GM18519 (cell line): Measurements from ENCODE around the gene NDUFB8.
"Not testable (repeated sequence)": the region's sequence is repeated elsewhere in the genome, so short reads cannot be mapped to it uniquely, and the experiment has no call there.

Experiments used
- ATAC-seq: cut with Tn5 transposase; IDR thresholded peaks from one replicate; pipeline ENCODE4 v1.9.1; 2021; ENCODE audit warnings: mild to moderate bottlenecking, moderate library complexity; ENCODE audit not compliant: unreplicated experiment, low FRiP score

The NDUFB8 gene

GRCh38 chr10:100529475-100530298 lies at the start of gene NDUFB8:
Gene NDUFB8 (minus strand): TSS chr10:100529871. CDS start chr10:100529851, 20 bp downstream.
- ATAC-seq = no peak

GRCh38 chr10:100576282-100576635 lies 46.6 kb upstream of the NDUFB8 start:
- ATAC-seq = no peak

DNA sequence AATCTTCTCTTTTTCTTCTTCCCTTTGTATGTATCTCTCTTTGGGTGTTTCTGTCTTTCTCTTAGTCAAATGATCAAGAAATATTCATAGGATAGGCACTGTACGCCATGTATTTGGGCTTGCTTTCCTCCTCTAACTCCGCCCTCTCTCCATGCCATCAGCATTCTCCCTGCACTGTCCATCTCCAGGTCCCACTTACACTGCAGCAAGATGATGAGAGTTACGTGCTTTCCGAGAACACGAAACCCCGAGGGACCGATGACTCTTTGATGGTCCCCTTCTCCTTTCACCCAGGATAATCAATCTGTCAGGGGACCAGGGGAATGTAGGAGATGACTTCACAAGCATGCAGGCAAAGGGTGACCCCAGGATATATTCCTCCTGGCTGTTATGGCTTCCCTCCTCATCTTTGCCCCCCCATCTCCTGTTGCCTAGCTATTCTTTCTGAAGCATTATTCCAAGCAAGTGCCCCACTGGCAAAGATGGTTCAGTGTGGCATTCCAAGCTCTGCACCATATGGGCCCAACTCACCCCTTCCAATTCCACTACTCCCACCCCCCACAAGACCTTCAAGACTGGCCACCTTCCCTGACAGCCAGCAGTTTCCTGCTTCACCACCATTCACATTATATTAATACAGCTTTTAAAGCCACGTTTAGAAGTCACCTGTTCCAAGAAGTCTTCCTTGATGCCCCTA lies 46.1 kb upstream of the NDUFB8 start:
- no peak for ATAC-seq

GRCh38 chr10:100575146-100575545 lies 45.5 kb upstream of the NDUFB8 start:
- ATAC-seq = not testable (repeated sequence)

- ATAC-seq = no peak
These were observed 41.6 kb upstream of the NDUFB8 start for GRCh38 chr10:100571084-100571856.

DNA sequence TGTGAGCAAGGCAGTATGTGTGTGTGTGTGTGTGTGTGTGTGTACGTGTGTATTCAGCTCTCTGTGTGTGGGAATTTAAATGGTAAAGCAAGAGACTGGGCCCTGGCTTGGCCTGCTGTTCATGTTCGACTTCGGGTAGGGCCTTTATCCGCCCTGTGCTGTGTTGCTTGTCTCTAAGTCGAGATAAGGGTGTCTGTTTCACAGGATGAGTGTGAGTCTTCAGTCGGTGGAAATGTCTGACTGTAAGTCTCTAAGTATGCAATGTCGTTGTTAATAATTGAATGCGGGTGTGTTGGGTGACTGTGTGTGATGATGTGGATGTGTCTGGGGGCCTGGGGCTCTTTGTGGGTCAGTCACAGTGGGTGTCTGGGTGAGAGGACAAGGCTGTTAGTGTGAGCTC lies 40.8 kb upstream of the NDUFB8 start:
- no peak for ATAC-seq

GRCh38 chr10:100569687-100570481 lies 40.2 kb upstream of the NDUFB8 start:
- no peak for ATAC-seq

GRCh38 chr10:100568912-100569311 lies 39.2 kb upstream of the NDUFB8 start:
- no peak for ATAC-seq

GRCh38 chr10:100567826-100568225 lies 38.2 kb upstream of the NDUFB8 start:
- ATAC-seq = no peak

- ATAC-seq = no peak
These were observed 37.6 kb upstream of the NDUFB8 start for GRCh38 chr10:100567249-100567648.

DNA sequence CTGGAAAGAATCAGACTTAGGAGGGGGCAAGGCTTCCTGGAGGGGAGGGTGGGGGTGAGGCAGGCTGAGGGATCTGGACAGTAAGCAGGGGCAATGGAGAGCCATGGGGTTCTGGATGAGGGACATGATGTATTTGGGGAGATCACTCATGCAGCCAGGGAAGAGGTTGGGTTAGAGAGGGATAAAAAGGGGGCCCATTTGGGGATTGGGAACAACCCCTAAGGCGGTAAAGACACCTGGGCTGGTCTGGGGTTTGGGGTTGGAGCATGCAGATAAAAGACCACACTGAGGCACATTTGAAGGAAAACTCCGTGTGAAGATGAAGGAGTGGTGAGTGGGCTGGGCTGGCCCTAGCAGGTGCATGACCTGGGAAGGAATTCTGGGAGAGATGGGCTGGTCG lies 36.9 kb upstream of the NDUFB8 start:
- no peak for ATAC-seq

DNA sequence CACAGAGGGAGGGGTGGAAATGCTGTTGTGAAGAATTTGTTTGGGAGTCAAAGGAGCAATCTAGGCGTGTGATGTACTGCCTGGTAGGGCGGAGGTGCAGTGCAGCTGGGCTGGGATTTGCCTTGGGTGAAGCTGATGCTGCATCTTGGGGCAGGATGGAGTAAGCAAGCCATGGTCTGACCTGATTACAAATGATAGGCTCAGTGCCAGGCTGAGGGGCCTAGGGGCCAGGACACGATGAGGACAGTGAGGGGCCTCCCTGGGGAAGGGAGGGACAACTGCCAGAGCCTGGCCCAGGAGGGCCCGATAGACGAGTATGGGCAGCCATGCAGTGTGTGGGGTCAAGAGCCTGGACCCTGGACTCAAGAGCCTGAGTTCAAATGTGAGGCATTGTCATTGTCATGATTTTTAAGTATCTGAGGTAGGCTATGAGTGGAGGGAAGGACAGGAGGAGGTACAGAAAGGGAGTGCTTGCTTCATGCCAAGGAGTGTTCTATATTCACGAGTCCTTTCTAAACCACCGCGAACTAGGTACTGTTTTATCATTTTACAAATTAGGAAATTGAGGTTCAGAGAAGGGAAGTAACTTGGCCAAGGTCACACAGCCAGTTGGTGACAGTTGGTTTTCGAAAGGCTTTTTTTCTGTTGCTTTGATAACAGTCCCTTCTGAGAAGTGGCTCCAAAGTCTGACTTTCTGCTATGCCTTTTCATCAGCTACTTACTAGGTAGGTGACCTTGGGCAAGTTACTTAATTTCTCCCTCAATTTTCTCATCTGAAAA lies 35.7 kb upstream of the NDUFB8 start:
- ATAC-seq = no peak

DNA sequence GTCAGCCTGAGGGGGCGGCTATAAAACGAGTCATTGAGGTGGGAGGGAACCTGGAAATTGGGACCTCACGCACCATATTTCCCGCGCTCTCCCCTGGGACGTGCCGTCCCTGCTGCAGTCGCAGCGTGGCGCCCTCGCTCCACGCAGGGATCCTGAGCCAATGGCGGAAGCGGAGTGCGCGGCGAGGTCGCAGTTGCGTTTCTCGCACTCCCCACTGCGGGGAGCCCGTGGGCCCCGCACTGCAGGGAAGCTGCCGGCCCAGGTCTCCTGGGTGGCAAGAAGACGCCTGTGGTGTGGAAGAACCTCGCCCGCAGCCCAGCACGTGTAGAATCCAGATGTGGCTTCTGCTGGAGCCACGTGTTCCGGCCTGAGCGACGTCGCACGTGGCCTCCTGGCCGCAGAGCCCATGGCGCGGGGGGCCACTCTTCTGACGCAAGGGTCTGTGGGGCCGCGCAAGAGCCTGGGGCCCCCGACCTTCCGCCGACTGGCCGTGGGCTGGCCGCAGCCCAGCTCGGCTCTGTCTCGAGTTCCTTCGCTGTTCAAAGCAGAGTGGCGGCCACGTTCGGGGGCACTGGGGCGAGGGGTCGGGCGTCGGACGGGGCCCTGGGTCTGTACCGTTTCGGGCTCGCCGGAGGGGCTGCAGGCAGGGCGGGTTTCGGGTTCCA lies 32.5 kb upstream of the NDUFB8 start:
- no peak for ATAC-seq

DNA sequence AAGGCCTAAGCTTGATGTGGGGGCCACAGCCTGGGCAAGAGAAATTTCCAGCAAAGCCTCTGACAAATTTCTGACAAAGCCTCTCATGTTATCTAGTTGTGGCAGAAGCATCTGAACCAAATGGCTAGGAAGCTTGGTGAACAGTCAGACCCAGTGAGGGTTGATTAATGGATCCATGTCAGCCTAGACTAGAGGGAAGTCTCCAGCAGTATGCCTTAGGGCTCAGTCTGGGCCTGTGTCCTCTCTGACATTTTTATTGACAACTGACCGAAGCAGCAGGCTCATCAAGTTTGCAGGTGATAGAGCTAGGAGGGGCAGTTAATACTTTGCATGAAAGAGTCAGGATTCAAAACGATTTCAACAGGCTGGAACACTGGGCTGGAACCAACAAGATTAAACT lies 31.3 kb upstream of the NDUFB8 start:
- no peak for ATAC-seq

DNA sequence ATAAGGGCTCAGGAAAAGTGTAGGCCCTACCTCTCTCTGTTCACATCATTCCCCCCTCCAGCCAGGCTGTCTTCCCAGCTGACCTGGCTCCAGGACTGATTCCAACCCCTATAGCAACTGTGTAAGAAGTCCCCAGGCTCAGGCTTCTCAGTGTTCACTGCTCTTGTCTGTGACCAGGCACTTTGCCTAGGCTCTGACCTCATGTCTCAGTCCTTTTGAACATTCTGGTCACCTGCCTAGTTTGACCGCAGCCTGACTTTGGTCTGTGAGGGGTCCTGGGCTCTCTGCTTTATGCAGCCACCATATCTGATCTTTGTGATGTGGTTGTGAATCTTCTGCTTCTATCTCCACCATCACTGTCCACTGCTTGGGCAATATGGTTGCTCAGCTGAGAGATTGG lies 30.6 kb upstream of the NDUFB8 start:
- ATAC-seq = no peak

DNA sequence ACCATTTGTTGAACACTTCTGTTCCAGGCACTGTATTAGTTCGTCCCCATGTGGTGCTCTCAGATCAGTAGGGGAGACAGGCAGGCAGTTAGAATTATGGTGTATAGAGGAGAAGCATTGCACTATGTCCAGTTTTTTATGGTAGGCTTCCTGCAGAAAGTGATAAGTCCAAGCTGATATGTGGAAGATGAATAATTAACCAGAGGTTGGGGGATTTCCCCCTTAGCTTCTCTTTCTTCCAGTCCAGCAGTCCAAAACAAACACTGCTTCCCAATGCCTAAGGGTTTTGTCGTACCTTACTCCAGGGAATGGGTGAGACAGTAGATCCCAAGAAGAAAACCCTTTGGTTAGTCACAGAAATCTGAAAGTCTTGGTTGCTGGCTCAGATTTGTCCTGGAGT lies 25.2 kb upstream of the NDUFB8 start:
- no peak for ATAC-seq

DNA sequence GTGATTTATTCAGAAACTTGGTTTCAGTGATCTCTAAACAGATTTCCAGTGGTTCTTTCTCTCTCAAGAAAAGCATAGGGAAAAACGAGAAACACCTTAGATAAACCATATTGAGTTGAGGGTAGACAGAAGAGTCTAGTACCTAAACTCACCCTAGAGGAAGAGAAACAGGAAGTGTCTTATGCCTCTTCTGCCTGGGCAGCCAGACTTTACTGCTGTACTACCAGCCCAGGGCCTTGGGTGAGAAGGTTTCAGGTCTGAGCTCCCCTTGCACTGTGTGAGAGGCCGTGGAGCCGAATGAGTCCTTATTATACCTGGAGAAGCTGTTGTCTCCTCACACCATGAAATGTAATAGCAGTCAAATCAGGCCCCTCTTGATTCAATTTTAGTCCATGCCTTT lies 24.3 kb upstream of the NDUFB8 start:
- no peak for ATAC-seq

DNA sequence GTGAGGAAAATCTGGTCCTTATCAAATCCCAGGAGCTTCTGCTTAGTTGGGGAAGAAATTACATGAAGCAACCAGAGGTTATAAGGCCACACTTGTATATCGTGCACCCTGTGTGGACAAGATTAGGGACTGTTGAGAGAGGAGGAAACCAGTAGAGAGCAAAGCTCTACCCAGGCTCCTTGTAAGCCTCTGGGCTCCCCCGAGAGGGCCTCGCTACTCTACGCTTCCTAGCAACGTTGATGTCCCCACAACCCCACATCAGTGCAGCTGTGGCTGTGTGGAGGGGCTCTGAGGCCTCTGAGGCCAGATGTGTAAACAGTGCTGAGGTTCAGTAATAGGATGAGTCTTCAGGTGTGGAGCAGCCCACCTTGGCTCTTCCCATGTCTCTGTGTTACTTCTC lies 22.1 kb upstream of the NDUFB8 start:
- no peak for ATAC-seq

GRCh38 chr10:100551196-100551595 lies 21.5 kb upstream of the NDUFB8 start:
- ATAC-seq = no peak
